GM19328 (cell line): Measurements from ENCODE around the gene PATE3.

Experiments
- ATAC-seq: cut with Tn5 transposase; IDR thresholded peaks from one replicate; pipeline ENCODE4 v1.9.1; 2021; ENCODE audit warnings: mild to moderate bottlenecking, moderate library complexity; ENCODE audit not compliant: unreplicated experiment

The PATE3 gene, protein sequence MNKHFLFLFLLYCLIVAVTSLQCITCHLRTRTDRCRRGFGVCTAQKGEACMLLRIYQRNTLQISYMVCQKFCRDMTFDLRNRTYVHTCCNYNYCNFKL

DNA sequence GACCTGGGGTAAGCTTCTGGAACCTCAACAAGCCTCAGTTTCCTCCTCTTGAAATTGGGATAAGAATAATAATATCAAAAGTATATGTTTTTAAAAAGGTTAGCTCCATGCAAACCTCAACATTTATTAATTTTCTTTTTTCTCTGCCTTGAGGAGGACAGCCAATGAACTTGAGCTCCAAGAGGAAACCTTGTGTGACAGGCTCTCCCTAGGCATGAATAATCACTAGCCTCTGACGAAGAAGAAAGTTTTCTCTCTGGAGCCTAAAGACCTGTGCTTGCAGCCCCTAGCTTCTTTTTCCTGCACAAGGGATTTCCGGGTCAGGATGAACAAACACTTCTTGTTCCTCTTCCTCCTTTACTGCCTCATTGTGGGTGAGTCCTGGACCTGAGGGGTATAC, at the start of gene PATE3:
PATE3 (plus strand) TSS at position 301 of the 400 bp plus-strand sequence; CDS start at position 326, 25 bp downstream.
- ATAC-seq: no peak

DNA sequence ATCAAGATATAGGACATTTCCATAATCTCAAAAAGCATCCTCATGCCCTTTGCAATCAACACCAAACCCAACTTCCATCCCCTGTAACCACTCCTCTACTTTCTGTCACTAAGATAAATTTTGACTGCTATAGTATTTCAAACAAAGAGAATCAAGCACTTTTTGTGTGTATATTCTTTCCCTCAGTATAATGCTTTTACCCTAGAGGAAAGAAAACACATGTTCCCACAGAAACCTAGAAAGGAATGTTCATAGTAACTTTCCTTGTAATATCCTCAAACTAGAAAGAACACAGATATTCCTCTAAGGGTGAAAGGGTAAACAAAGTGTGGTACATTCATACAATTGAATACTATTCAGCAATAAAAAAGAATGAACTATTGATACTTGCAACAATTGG, 47.3 kb upstream of the PATE3 start:
- ATAC-seq: no peak

DNA sequence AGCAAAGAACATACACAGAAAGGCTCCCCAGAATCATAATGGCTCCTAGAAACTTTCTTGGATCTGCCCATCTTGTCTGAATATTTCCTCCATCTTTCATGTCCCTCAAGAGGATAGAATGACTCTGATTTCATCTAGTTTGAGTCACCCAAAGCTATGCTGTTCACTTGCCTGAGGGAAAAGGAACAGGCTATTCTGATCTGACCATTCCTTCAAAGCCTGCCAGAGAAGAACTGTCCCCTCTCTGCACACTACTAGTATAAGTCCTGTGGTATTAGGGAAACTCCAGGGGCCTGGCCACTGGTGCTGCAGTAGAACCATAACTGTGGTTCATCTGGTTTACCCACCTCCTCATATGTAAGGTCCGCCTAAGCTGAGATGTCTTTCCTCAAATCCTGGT, 44.2 kb upstream of the PATE3 start:
- ATAC-seq: no peak

DNA sequence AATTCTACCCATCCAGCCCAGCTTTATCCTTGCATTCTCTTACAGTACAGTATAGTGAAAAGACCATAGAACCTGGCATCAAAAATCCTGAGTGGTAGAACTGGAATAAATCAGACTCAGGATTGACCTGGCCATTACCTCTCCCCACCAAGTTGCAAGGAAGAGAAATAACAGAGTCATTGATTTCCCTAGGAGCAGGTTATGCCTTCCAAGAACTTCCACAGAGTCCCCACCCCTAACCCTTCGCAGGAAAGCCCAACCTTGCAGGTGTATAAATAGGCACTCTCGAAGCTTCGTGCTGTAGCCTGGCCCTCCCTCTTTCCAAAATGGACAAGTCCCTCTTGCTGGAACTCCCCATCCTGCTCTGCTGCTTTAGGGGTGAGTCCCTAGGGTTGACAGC, 41.9 kb upstream of the PATE3 start, which contains the start of gene PATE1:
PATE1 (plus strand) TSS at position 301 of the 400 bp plus-strand sequence; CDS start at position 327, 26 bp downstream.
- no peak for ATAC-seq

DNA sequence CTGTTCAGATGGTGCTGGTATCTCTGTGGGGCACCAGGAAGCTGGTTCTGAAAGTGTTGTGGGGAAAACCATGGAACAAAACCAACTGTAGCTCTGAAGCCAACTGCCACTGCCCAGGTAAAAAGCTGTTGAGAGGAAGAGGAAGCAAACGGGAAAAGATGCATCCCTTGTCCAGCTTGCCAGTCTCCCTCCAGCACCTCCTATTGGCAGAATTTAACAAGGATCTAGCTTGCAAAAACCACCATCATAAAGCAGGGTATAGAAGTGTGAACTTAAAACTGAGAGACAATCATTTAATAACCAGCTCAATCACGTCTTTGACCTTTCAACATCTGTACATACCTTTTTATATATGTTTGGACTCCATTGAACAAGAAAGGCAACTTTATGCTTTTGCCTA, 37.3 kb upstream of the PATE3 start:
- ATAC-seq: no peak

DNA sequence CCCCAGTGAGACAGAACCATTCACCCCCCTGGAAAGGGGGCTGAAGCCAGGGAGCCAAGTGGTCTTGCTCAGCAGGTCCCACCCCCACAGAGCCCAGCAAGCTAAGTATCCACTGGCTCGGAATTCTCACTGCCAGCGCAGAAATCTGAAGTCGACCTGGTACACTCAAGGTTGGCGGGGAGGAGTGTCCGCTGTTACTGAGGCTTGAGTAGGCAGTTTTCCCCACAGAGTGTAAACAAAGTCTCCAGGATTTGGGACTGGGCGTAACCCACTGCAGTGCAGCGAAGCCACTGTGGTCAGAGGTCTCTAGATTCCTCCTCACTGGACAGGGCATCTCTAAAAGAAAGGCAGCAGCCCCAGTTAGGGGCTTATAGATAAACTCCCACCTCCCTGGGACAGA, 31.9 kb upstream of the PATE3 start:
- ATAC-seq: no peak

DNA sequence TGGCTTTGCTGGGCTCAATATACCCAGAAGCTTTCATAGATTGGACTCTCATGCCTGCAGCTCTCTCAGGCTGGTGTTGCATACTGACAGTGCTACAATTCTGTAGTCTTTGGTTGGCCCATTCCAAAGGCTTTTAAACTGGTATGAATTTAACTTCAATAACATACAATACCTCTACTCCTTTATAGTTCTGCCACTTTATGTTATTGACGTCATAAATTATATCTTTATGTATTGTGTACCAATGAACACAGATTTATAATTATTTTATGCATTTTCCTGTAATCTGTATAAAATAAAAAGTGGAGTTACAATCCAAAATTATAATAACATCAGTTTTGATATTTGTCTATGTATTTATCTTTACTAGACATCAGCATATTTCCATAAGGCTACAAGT, 25.5 kb upstream of the PATE3 start:
- ATAC-seq: no peak

DNA sequence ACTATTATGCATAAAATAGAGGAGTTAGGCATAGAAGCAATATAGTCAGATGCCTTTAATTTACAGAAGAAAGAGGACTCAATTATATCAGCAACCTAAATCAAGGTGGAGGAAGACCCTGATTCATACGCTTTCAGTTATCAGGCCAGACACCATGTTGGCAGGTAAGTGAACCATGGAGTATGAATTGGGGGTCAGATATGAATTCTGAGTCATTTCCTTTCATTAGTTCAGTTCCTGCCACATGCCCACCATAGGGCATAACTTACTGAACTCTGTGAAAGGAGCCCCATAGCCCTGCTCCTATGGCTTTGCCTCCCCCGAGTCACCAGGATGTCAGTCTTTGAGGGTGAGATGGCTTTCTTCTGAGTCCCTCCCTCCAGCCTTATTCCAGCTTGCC, 24.4 kb upstream of the PATE3 start:
- no peak for ATAC-seq

DNA sequence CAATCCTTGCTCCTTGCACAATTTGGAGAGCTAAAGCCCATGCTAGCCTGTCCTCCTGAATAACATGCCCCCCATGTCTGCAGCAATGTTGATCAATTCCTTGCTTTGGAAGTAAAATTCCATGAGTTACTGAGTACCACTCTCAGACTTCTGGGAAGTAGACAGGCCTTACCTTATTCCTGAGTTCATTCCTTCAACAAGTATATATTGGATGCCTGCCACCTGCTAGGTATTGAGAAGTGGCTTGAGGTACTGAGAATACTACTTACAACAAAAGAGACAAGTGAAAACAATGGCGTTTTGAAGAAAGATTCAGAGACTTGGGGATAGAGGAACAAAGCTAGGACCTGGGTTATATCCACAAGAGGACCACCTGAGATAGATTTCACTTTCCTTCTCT, 21.7 kb upstream of the PATE3 start:
- no peak for ATAC-seq

DNA sequence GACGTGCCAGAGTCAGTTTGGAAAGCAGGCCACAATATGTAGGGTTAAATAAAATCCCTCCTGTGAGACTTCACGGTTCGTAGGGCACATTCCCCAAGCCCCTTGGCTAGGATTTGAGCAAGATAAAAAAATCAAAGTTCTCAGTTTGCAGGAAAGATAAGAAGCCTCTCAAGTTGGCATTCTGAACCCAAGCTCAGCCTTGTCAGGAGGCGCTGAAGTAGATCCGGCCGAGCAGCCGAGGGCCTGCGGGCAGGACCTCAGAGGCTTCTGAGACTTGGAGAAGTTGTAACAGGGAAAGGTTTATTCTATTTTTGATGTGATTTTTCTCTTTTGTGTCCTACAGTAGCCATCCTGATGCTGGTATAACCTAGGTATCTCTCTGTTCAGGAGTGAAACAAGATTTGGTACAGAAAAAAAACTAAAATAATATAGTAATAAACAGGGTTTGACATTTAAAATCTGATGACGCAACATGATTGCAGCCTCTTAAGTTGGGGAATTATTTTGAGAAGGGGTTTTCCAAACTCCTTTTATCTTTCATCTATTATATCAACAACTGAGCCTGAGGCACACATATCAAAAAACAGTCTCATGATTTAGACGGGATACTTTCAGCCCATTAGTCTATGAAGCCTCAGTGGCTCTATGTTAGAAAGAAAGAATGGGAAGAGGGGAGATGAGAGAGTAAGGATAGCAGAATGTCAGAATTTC, 19.4 kb upstream of the PATE3 start:
- no peak for ATAC-seq

DNA sequence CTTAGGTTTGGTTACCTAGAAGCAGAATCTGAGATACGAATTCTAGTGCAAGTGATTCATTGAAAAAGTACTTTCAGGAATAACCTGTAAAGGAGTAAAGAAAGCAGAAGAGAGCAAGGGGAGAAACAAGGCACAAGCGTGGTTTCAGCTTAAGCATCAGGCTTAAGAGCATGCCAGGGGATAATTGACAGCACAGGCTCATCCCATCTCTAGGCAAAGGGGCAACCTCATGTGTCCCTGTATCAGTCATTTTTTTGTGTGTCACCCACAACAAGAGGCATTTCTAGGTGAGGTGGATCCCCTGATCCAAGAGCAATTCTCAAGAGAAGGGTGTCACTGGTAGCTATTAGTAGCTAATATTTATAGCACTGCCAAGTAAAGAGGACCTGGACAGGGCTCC, 17.3 kb upstream of the PATE3 start:
- no peak for ATAC-seq

DNA sequence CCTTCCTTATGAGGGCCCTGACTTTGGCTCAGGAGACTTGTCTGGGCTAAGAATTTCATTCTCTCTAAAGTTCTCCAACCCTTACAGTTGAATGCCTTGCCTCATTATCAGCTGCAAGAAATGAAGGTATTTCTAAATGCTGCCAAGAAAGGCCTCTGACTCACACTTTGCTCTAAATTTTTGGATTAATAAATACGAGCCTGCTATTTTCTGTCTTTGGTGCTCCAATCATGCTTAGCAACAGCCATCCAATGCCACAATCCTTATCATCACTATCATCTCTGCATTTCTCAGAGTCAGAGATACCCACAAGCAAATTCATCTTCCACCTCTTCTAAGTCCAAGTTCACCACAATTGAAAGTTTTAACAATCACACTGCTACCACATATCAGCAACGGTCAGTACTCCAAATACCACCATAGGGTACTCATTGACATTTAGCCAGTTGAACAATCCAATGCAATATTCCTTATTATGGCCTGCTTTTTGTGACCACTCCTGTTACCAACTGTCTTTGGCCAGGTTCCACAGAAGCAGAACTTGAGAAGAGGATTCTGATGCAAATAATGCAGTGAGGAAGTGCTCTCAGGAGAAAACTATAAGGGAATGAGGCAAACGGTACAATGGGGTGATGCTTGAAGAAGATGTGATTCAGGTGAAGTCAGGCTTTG, 15.0 kb upstream of the PATE3 start:
- no peak for ATAC-seq

DNA sequence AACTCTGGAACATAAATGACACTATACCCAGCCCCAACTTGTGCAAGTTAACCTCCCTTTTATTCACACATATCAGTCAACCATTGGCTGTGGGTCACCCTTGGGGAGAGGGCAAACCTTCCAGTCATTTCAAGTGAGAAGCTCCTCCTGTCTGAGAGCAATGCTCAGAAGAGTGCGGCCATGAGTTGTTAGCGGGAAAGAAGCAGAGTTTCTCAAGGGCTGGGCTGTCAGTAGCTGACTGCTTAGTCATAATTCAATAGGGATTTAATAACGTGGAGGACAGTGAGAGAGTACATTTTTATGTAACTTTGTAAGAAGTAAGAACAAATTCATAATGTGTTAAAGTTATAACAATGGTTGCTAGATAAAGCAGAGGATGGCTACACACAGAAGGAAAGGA, 14.4 kb upstream of the PATE3 start:
- no peak for ATAC-seq

DNA sequence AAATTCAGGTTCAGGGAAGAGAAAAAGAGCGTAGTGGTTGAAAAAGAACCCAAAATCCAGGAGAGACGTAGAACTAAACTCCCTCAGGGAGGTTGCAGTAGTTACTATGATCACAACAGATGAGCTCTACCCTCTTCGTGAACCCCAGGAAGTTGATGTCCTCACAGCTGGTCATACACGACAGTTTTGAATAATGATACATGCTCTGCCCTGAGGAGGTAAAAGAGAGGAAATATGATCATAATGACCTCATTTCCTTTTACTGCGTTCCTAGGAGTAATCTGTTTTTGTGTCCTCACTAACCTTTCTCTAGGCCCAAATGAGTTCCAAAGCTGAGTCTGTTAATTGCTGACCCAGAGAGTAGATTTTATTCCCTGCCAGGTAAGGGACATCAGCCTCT, 10.6 kb upstream of the PATE3 start:
- no peak for ATAC-seq

DNA sequence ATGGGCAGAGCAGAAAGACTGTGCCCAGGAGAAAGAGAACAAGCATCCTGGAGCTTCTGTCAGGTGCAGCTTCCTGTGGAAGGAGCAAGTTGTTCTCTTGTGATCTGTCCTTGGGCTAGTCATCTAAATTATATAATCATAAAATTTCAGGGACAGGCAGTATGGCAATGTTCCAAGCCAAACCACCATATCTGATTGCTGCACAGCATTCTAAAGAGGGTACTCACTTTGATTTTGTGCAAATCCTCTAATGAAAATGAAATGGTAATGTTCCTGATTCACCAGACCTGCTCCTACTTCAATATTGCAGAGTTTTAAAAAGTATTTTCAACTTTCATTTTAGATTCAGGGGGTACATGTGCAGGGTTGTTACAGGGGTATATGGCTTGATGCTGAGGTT, 9.2 kb upstream of the PATE3 start, which contains the start of gene PATE2:
PATE2 (minus strand) TSS at position 101 of the 400 bp plus-strand sequence; CDS start at position 46, 55 bp downstream.
- no peak for ATAC-seq

DNA sequence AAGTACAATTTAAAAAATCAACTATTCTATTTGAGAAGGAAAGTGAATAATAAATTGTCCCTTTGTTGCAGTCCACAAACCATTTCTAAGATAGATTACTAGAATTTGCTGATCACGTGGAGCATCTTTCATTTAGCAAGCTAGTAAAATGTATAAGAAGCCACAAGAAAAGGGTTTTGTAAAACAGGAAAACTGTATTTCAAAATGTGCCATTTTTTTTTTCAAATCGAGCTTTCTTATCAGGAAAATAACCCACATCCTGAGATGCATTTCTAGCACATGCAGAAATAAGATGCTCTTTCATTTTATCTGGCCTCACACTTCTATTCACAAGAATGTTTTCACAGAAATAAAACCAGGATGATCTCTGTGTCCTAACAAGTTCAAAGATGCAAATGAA, 3.2 kb upstream of the PATE3 start:
- ATAC-seq: no peak

DNA sequence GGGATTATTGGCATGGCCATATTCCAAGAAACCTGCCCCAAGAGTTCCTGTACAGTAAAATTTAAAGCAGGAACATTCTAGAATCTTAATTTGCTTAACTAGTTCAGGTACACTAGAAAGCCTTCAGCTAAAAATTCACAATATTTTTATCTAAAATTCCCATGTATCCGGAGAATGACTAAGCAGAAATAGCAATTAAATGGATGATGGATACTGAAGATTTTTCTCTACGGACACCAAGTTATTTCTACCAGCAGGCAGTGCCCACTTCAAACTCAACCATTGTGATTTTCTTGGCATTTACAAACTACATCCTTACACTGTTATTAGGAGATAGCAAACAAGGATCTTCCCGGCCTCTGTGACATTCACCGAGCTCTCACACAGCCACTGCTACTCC, 2.9 kb downstream of the PATE3 start:
- no peak for ATAC-seq

DNA sequence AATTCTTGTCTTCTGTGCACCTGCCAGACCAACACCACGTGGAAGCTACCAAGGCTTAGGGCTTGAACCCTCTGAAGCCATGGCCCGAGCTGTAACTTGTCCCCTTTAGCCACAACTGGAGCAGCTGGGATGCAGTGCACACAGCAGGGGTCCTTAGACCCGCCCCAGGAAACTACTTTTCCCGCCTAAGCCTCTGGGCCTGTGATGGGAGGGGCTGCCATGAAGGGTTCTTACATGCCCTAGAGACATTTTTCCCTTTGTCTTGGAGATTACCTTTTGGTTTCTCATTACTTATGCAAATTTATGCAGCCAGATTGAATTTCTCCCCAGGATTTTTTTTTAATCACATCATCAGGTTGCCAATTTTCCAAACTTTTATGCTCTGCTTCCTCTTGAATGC, 9.7 kb downstream of the PATE3 start:
- ATAC-seq: no peak

DNA sequence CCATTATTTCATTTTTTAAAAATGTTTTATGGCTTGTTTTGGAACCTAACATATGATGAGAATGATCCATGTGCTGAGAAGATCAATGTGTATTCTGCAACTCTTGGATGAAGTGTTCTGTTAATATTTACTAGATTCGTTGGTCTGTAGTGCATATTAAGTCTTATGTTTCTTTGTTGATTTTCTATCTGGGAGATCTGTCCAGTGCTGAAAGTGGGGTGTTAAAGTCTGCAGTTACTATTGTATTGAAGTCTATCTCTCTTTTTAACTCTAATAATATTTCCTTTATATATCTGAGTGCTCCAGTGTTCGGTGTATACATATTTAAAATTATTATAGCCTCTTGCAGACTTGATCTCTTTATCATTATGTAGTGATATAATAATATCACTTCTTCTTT, 11.9 kb downstream of the PATE3 start:
- ATAC-seq: no peak

DNA sequence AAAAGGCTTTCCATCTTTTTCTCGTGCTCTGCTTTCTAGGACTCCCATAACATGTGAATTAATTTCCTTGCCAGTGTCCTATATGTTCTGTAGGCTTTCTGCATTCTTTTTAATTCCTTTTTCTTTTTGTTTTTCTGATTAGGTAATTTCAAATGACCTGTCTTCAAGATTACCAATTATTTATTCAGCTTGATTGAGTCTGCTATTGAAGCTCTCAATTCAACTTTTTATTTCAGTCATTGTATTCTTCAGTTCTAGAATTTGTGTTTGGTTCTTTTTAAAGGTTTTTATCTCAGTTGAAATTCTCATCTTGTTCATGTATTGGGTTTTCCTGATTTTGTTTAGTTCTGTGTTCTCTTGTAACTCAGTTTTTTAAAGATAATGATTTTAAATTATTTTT, 14.5 kb downstream of the PATE3 start:
- ATAC-seq: no peak

DNA sequence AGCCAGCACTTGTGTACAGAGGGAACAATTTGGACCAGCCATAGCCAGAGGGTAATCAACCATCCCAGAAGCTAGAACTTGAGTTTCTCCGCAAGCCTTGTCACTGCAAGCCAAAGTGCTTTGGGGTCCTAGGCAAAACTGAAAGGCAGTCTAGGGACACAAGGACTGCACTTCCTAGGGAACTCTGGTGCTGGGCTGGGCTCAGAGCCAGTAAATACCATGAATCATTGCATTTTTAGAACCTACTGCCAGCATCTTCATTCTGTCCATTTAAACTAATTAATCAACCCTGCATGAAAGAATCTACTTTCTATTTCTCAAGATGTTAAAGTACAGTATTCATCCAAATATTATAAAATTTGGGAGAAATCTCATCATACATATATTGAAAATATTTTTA, 20.0 kb downstream of the PATE3 start:
- ATAC-seq: no peak

DNA sequence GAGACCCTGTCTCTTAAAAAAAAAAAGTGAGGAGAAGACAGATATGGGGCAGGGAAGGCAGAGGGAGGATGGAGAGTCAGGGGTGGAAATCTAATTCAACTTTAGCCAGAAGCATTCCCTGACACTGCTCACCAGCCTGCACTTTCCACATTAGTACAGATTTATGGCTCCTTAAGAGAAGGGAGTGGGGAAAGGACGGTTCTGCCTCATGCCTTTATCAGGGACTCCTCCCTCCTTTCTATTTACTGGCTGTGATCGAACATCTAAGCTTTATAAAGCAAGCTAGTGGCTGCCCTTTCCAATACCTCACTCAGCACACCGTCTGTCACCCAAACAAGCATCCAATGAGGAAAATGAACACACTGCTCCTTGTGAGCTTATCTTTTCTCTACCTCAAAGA, 45.1 kb downstream of the PATE3 start, which contains the start of gene PATE4:
PATE4 (plus strand) TSS at position 301 of the 400 bp plus-strand sequence; CDS start at position 345, 44 bp downstream.
- no peak for ATAC-seq
